CD4-positive, CD25-positive, alpha-beta regulatory T cell (primary cell): ENCODE measurements around the gene SIK2. TPM values are rescaled to one million over a fixed set of nuclear protein-coding genes. Genes with fewer than 3 reads are reported as not detected.

ENCODE experiments used
- ATAC-seq, 2 donors: fragments of 150-1000 bp; cut with Tn5 transposase; one replicate each; pipeline ENCODE4 v1.10.0; 2021; ENCODE audit warnings: low read depth in 2 of 2, moderate number of reproducible peaks in 2 of 2, moderate library complexity in 1 of 2
- DNase-seq, 3 donors: peaks; one replicate each; pipeline versions ENCODE4 v3.0.0 to v3.0.0-alpha.2; 2012 to 2022; ENCODE audit warnings: mixed read lengths in 1 of 3
- H3K27ac ChIP-seq: one replicate; pipeline ENCODE4 v1.7.0; 2013; ENCODE audit warnings: mild to moderate bottlenecking, low read length; ENCODE audit not compliant: insufficient read depth, poor library complexity, severe bottlenecking
- H3K27me3 ChIP-seq: one replicate; pipeline ENCODE4 v1.7.0; 2013; ENCODE audit warnings: low read length; ENCODE audit not compliant: control insufficient read depth, insufficient read depth
- H3K36me3 ChIP-seq: one replicate; pipeline ENCODE4 v1.7.0; 2013; ENCODE audit warnings: mild to moderate bottlenecking, low read length, moderate library complexity; ENCODE audit not compliant: control insufficient read depth, insufficient read depth
- H3K4me1 ChIP-seq: 2 replicates; pipeline ENCODE4 v1.7.0; 2013; ENCODE audit warnings: mild to moderate bottlenecking, low read length; ENCODE audit not compliant: insufficient read depth, control insufficient read depth, poor library complexity, severe bottlenecking
- H3K4me3 ChIP-seq: one replicate; pipeline ENCODE4 v1.7.0; 2013; ENCODE audit warnings: low read depth, mild to moderate bottlenecking, low read length, moderate library complexity
- H3K9me3 ChIP-seq, 2 experiments: 1 replicate in 1 of 2; 2 replicates in 1 of 2; pipeline ENCODE4 v1.7.0; 2013; ENCODE audit warnings: low read length in 2 of 2, mild to moderate bottlenecking in 1 of 2, moderate library complexity in 1 of 2; ENCODE audit not compliant: control insufficient read depth in 2 of 2
- H3K27ac Mint-ChIP-seq, 3 donors: one replicate each; pipeline ENCODE4 v1.8.0; 2020 to 2022; ENCODE audit warnings: mild to moderate bottlenecking in 3 of 3, mixed read lengths in 3 of 3, moderate library complexity in 2 of 3
- H3K27me3 Mint-ChIP-seq: one replicate; pipeline ENCODE4 v1.8.0; 2022; ENCODE audit warnings: mild to moderate bottlenecking, mixed read lengths
- H3K36me3 Mint-ChIP-seq: one replicate; pipeline ENCODE4 v1.8.0; 2020; ENCODE audit warnings: mixed read lengths
- H3K4me1 Mint-ChIP-seq, 4 donors: one replicate each; pipeline ENCODE4 v1.8.0; 2020 to 2022; ENCODE audit warnings: mixed read lengths in 4 of 4, mild to moderate bottlenecking in 1 of 4
- H3K4me3 Mint-ChIP-seq, 4 donors: one replicate each; pipeline ENCODE4 v1.8.0; 2020 to 2022; ENCODE audit warnings: mild to moderate bottlenecking in 4 of 4, mixed read lengths in 4 of 4, moderate library complexity in 3 of 4
- H3K9me3 Mint-ChIP-seq, 7 donors: one replicate each; pipeline ENCODE4 v1.8.0; 2020 to 2022; ENCODE audit warnings: mixed read lengths in 7 of 7, mild to moderate bottlenecking in 3 of 7, moderate library complexity in 2 of 7
- polyA plus RNA-seq, 4 donors: library from polyadenylated mRNA; unstranded; fragments of 300-500 nt; fragmentation: Illumina TruSeq; gene quantifications; one replicate each; pipeline ENCODE4 v1.2.3, GENCODE V29; 2021
- total RNA-seq: library from RNA; stranded (reverse); gene quantifications from one replicate; pipeline ENCODE4 v1.2.3, GENCODE V29; 2022

Gene SIK2
- total and polyA plus RNA-seq, 5 donors from 2014 or later: 0.05 to 8.7 (median 0.16) TPM

DNA sequence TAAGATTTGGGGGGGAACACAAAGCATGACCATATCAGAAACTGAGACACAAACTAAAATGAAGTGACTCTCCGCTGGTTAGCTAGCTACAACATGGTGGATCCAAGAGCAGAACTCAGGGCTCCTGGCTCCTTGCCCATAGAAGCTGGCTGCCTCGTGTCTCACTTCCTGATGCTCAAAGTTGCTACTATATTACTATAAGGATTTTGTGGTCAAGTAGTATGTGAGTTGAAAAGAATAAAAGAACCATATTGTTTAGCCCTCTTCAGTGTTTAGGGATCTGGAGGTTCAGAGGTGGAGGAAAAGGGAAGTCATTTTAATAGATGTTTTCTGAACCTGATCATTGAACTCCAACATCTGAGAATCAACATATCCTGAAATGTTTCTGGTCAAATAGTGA, 16.9 kb upstream of the SIK2 start:
- H3K4me3 ChIP-seq: no peak overlapping the region
- Mint-ChIP-seq H3K27me3 (peaks cover 19% of the 10 kb centered on the region), H3K36me3 (no peaks in the 10 kb centered on the region), H3K9me3 (no peaks in the 10 kb centered on the region), H3K4me1 (no peaks in the 10 kb centered on the region), H3K4me3 (no peak overlapping the region), H3K27ac (no peak overlapping the region)
- no peaks in the 10 kb centered on the region for H3K36me3 ChIP-seq
- H3K9me3 ChIP-seq: no peaks in the 10 kb centered on the region
- H3K27me3 ChIP-seq: no peaks in the 10 kb centered on the region
- H3K4me1 ChIP-seq: no peaks in the 10 kb centered on the region
- H3K27ac ChIP-seq: no peak overlapping the region
- DNase-seq: no peak
- ATAC-seq: no peak

DNA sequence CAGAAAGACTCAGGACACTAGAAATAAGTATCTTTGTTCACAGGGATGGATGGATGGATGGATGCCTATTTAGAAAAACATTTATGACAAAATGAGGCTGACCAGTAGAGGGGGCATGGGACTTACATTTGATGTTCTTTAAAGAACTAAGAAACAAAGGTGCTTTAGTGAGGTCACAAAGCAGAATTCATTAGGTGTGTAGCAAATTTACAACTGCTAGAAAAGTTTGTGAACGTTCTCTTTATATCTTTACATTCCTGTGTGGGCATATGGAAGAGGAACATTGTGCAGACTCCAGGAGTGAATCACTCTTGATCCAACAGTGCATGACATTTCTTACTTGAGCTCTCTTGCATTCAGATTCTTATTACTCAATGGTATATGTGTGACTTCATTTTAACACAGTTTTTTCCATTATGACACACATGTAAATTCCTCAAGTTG, 15.8 kb upstream of the SIK2 start:
- Mint-ChIP-seq H3K27me3 (peaks cover 11% of the 10 kb centered on the region), H3K4me3 (no peak overlapping the region), H3K27ac (no peak overlapping the region), H3K4me1 (no peaks in the 10 kb centered on the region), H3K36me3 (no peaks in the 10 kb centered on the region), H3K9me3 (no peaks in the 10 kb centered on the region)
- Histone ChIP-seq H3K36me3 (no peaks in the 10 kb centered on the region), H3K4me3 (no peak overlapping the region), H3K4me1 (peaks cover 1% of the 10 kb centered on the region), H3K27ac (no peak overlapping the region), H3K9me3 (no peaks in the 10 kb centered on the region), H3K27me3 (no peaks in the 10 kb centered on the region)
- ATAC-seq (peak; percentile 55 to 73), DNase-seq (peak; percentile 41 to 74 (median 58))

DNA sequence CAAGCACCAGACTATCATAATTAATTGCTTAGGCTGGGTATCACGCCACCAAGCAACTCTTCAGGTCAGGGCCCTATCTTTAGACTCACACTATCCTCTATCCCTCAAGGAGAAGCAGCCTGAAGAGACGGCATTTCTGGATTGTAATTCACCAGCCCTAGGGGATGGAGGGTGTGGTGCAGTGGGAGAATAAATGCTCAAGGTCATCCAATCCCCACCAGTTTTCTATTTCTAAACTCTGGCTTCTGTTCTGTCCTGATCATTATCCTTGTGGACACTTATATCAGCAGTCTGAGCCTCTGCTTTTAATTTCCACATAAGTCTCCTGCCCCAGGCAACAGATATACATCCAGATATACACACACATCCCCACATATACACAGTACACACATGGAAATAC, 13.1 kb upstream of the SIK2 start:
- ATAC-seq (no peak), DNase-seq (no peak)
- H3K36me3 Mint-ChIP-seq: no peaks in the 10 kb centered on the region
- H3K27ac Mint-ChIP-seq: no peak overlapping the region
- Histone ChIP-seq H3K4me3 (no peak overlapping the region), H3K27ac (no peak overlapping the region), H3K4me1 (peaks cover 3% of the 10 kb centered on the region), H3K36me3 (no peaks in the 10 kb centered on the region), H3K27me3 (peaks cover 2% of the 10 kb centered on the region), H3K9me3 (no peaks in the 10 kb centered on the region)
- peaks cover 11% of the 10 kb centered on the region for H3K27me3 Mint-ChIP-seq
- H3K4me1 Mint-ChIP-seq: no peaks in the 10 kb centered on the region
- no peak overlapping the region for H3K4me3 Mint-ChIP-seq
- H3K9me3 Mint-ChIP-seq: no peaks in the 10 kb centered on the region

DNA sequence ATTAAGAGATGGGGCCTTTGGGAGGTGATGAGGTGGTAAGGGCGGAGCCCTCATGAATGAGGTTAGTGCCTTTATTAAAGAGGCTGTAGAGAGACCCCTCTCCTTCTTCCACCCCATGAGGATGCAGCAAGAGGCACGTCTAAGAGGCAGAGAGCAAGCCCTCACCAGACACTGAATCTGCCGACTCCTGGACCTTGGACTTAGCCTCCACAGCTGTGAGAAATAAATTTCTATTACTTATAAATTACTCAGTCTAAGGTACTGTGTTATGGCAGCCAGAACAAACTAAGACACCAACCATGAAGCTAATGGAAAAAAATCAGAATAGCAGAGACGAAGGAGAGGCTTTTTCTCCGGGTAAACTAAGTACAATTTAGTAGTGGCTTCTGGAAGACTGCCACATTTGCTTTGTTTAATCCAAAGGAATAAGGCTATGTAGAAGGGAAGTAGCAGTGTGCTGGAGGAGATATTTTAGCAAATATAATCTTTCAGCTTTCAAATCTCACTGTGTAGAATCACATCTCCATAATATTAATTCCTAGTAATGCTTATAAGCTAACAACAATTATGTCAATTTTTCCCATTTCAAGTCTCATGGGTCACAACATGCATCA, 12.3 kb upstream of the SIK2 start:
- Histone ChIP-seq H3K36me3 (no peaks in the 10 kb centered on the region), H3K9me3 (no peaks in the 10 kb centered on the region), H3K27ac (no peak overlapping the region), H3K4me3 (no peak overlapping the region), H3K27me3 (peaks cover 6% of the 10 kb centered on the region), H3K4me1 (peaks cover 3% of the 10 kb centered on the region)
- Mint-ChIP-seq H3K27me3 (peaks cover 11% of the 10 kb centered on the region), H3K36me3 (no peaks in the 10 kb centered on the region), H3K9me3 (no peaks in the 10 kb centered on the region), H3K4me3 (no peak overlapping the region), H3K4me1 (no peaks in the 10 kb centered on the region), H3K27ac (no peak overlapping the region)
- DNase-seq: no peak
- no peak for ATAC-seq

DNA sequence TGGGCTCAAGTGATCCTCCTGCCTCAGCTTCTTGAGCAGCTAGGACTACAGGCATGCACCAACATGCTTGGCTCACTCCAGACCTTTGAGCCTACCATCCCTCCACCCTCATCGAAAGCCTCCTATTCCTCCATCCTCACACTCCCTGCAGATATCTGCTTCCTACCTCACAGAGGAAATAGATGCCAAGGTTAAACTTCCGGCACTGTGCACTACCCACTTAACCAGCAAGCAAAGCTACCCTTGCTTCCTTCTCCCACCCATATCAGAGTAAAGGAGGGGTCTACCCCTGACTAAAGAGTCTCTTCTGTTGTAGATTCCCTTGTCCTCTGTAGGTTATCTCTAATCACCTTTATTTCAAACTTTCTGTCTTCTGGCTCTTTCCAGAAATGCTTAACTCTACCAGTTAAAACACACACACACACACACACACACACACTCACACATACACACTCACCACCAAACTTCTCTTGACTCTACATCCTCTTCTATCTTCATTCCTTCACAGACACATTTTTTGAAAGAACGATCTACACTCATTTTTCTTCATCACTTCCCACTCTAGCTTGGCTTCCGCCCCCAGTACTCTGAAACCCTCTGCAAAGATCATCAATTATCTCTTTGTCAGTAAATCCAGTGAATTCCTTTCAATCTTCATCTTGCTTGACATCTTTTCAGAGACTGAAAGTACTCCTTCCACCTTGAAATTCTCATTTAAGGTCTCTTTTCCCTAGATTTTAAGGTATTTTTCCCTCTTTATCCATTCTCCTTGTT, 10.9 kb upstream of the SIK2 start:
- Mint-ChIP-seq H3K27me3 (peaks cover 11% of the 10 kb centered on the region), H3K36me3 (no peaks in the 10 kb centered on the region), H3K9me3 (no peaks in the 10 kb centered on the region), H3K4me3 (no peak overlapping the region), H3K4me1 (no peaks in the 10 kb centered on the region), H3K27ac (no peak overlapping the region)
- Histone ChIP-seq H3K36me3 (no peaks in the 10 kb centered on the region), H3K27ac (no peak overlapping the region), H3K4me1 (peaks cover 3% of the 10 kb centered on the region), H3K4me3 (no peak overlapping the region), H3K9me3 (no peaks in the 10 kb centered on the region), H3K27me3 (peaks cover 6% of the 10 kb centered on the region)
- DNase-seq (no peak), ATAC-seq (no peak)

DNA sequence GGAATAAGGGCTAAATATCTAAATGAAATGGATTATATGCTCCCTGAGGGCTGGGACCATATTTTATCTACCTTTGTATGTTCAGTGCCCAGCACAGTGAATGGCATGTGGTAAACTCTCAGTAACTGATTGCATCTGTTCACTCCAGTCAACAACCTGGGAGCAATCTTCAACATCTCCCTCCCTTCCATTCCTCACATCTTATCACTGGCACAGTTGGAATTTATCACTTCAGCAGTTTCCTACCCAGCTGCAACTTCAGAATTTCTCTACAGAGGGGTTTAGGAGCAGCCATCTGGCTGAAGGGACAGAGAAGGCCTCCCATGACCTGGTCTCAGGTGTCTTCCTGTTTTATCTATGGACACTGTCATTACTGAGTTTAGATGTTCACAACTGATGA, 9.8 kb upstream of the SIK2 start:
- H3K9me3 ChIP-seq: no peaks in the 10 kb centered on the region
- H3K27me3 ChIP-seq: peaks cover 6% of the 10 kb centered on the region
- DNase-seq (no peak), ATAC-seq (no peak)
- peaks cover 3% of the 10 kb centered on the region for H3K4me1 ChIP-seq
- Mint-ChIP-seq H3K27ac (no peak overlapping the region), H3K36me3 (no peaks in the 10 kb centered on the region), H3K4me1 (no peaks in the 10 kb centered on the region), H3K27me3 (peaks cover 11% of the 10 kb centered on the region), H3K4me3 (no peak overlapping the region), H3K9me3 (no peaks in the 10 kb centered on the region)
- no peak overlapping the region for H3K4me3 ChIP-seq
- no peak overlapping the region for H3K27ac ChIP-seq
- H3K36me3 ChIP-seq: no peaks in the 10 kb centered on the region

DNA sequence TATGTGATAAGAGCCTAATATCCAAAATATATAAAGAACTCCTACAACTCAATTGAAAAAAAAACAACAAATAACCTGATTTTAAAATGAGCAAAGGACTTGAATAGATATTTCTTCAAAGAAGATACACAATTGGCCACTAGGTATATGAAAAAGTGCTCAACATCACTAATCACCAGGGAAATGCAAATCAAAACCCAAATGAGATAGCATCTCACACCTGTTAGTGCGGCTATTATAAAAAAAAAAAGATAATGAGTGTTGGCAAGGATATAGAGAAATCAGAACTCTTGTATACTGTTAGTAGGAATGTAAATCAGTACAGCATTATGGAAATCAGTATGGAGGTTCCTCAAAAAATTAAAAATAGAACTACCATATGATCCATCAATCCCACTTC, 5.9 kb upstream of the SIK2 start:
- H3K9me3 ChIP-seq: no peaks in the 10 kb centered on the region
- Mint-ChIP-seq H3K4me1 (peaks cover 0 to 1% (median 0%) of the 10 kb centered on the region in 4 donors), H3K27ac (peak overlapping the region in 1 of 3 donors; percentile 18), H3K36me3 (no peaks in the 10 kb centered on the region), H3K4me3 (no peak overlapping the region), H3K27me3 (peaks cover 10% of the 10 kb centered on the region), H3K9me3 (no peaks in the 10 kb centered on the region)
- peaks cover 3% of the 10 kb centered on the region for H3K4me1 ChIP-seq
- no peaks in the 10 kb centered on the region for H3K36me3 ChIP-seq
- H3K27ac ChIP-seq: no peak overlapping the region
- H3K4me3 ChIP-seq: no peak overlapping the region
- peaks cover 6% of the 10 kb centered on the region for H3K27me3 ChIP-seq
- no peak for ATAC-seq
- DNase-seq: peak in 1 of 3 donors; percentile 23

DNA sequence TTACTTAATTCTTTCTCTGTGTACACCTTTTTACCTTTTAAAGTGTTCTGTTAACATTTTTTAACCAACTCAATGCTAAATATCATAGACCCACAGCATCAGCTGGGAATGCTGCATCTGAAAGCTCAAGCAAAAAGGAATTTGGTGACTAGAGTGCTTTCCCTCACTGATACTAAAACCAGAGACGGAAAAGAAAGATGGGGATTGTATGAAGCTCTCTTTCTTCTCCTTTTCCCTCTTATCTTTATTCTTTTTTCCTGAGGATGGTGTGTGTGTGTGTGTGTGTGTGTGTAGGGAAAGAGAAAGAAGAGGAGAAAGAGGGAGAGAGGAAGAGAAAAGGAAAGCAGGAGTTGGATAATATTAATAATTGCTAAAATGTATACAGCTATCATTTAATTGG, 4.1 kb upstream of the SIK2 start:
- Histone ChIP-seq H3K4me3 (no peak overlapping the region), H3K4me1 (peaks cover 8% of the 10 kb centered on the region), H3K27ac (no peak overlapping the region), H3K36me3 (no peaks in the 10 kb centered on the region), H3K9me3 (no peaks in the 10 kb centered on the region), H3K27me3 (peaks cover 4% of the 10 kb centered on the region)
- H3K9me3 Mint-ChIP-seq: peaks cover 0 to under 1% (median 0%) of the 10 kb centered on the region in 7 donors
- DNase-seq (no peak), ATAC-seq (no peak)
- H3K36me3 Mint-ChIP-seq: no peaks in the 10 kb centered on the region
- peaks cover 2 to 6% (median 6%) of the 10 kb centered on the region in 4 donors for H3K4me1 Mint-ChIP-seq
- peak overlapping the region in 1 of 3 donors; percentile 74 for H3K27ac Mint-ChIP-seq
- peaks cover 11% of the 10 kb centered on the region for H3K27me3 Mint-ChIP-seq
- H3K4me3 Mint-ChIP-seq: no peak overlapping the region
